T-cell (primary cell): ENCODE results near the gene TMEM59L. TPM values are rescaled to one million over a fixed set of nuclear protein-coding genes. Genes with fewer than 3 reads are reported as not detected.

Source experiments
- ATAC-seq, 4 experiments: fragments of 200-7000 bp in 3 of 4; fragments of 150-1000 bp in 1 of 4; cut with Tn5 transposase; replicated peaks in 1 of 4; 1 replicate in 3 of 4; 2 replicates in 1 of 4; pipeline ENCODE4 v1.10.0; 2021; ENCODE audit warnings: moderate library complexity in 3 of 4, mild to moderate bottlenecking in 2 of 4, moderate number of reproducible peaks in 1 of 4
- CTCF ChIA-PET, 2 donors: fragments of 300-600 bp; sonication (Branson Sonifier 250); formaldehyde crosslinking; loops; one replicate each; lab custom pipeline; 2022; ENCODE audit warnings: antibody characterized with exemption in 2 of 2; lab: Charles Lee
- POLR2A ChIA-PET, 2 donors: fragments of 300-600 bp; sonication (Branson Sonifier 250); formaldehyde crosslinking; loops; one replicate each; lab custom pipeline; 2022; ENCODE audit warnings: antibody characterized with exemption in 2 of 2; lab: Charles Lee
- DNase-seq, 35 experiments: peaks; one replicate each; pipeline versions ENCODE4 v3.0.0 to v3.0.0-alpha.2; 2013 to 2023
- H3K27ac ChIP-seq: one replicate; pipeline ENCODE4 v1.5.1; 2013; ENCODE audit warnings: low read length
- H3K27me3 ChIP-seq, 2 experiments: replicated peaks in 1 of 2; 1 replicate in 1 of 2; 2 replicates in 1 of 2; pipeline versions ENCODE4 v1.6.1 to v1.7.0; 2013; ENCODE audit warnings: low read length in 1 of 2, mixed read lengths in 1 of 2; ENCODE audit not compliant: control insufficient read depth in 2 of 2, insufficient read depth in 2 of 2; ENCODE audit errors: extremely low read depth in 1 of 2
- H3K36me3 ChIP-seq, 2 donors: 1 replicate in 1 of 2; 2 replicates in 1 of 2; pipeline versions ENCODE4 v1.6.1 to v1.7.0; 2013; ENCODE audit warnings: low read length in 1 of 2; ENCODE audit not compliant: control insufficient read depth in 2 of 2, insufficient read depth in 1 of 2; ENCODE audit errors: extremely low read depth in 1 of 2
- H3K4me1 ChIP-seq, 2 experiments: 1 replicate in 1 of 2; 2 replicates in 1 of 2; pipeline versions ENCODE4 v1.6.1 to v1.7.0; 2013; ENCODE audit warnings: low read length in 2 of 2, mixed read lengths in 1 of 2; ENCODE audit not compliant: insufficient read depth in 2 of 2, control insufficient read depth in 1 of 2; ENCODE audit errors: extremely low read depth in 1 of 2
- H3K4me3 ChIP-seq, 2 donors: 1 replicate in 1 of 2; 2 replicates in 1 of 2; pipeline versions ENCODE4 v1.5.1 to v1.7.0; 2013; ENCODE audit warnings: mild to moderate bottlenecking in 2 of 2, low read length in 1 of 2, moderate library complexity in 1 of 2; ENCODE audit not compliant: control insufficient read depth in 1 of 2; ENCODE audit errors: extremely low read depth in 1 of 2
- H3K9me3 ChIP-seq: 2 replicates; pipeline ENCODE4 v1.7.0; 2013
- H3K27ac Mint-ChIP-seq, 2 donors: one replicate each; pipeline ENCODE4 v1.8.0; 2020 to 2021; ENCODE audit warnings: mild to moderate bottlenecking in 2 of 2, mixed read lengths in 2 of 2
- H3K27me3 Mint-ChIP-seq, 2 donors: one replicate each; pipeline ENCODE4 v1.8.0; 2021 to 2022; ENCODE audit warnings: mixed read lengths in 2 of 2
- H3K36me3 Mint-ChIP-seq: one replicate; pipeline ENCODE4 v1.8.0; 2021; ENCODE audit warnings: mixed read lengths
- H3K4me1 Mint-ChIP-seq, 3 donors: one replicate each; pipeline ENCODE4 v1.8.0; 2020 to 2022; ENCODE audit warnings: mixed read lengths in 3 of 3, mild to moderate bottlenecking in 1 of 3
- H3K4me3 Mint-ChIP-seq, 3 donors: one replicate each; pipeline ENCODE4 v1.8.0; 2020 to 2022; ENCODE audit warnings: mild to moderate bottlenecking in 3 of 3, mixed read lengths in 3 of 3, moderate library complexity in 3 of 3
- H3K9me3 Mint-ChIP-seq, 3 donors: one replicate each; pipeline ENCODE4 v1.8.0; 2020 to 2022; ENCODE audit warnings: mixed read lengths in 3 of 3
- WGBS: methylation state at CpG from one replicate; pipeline ENCODE4 v1.1.5; 2013; ENCODE audit warnings: missing lambda C conversion rate; ENCODE audit not compliant: insufficient coverage; 5-methylcytosine and 5-hydroxymethylcytosine counted together
- total RNA-seq, 35 experiments: library from RNA in 6 of 35; stranded (reverse) in 6 of 35; fragments of 120-200 nt in 1 of 35; gene quantifications; one replicate each; pipeline versions ENCODE4 v1.2.1 to v1.2.4 and lab custom pipeline; 2013 to 2026

TMEM59L gene
- total RNA-seq, 5 donors from 2014 or later (not counting 1 experiment from before 2014, with no cell fraction given): 0.38 to 0.40 TPM; not detected in 3

- WGBS: 93% methylated on average over 7 of the region's 8 CpGs
- Histone ChIP-seq H3K4me3 (no peak overlapping the region), H3K4me1 (peaks cover 11 to 20% of the 10 kb centered on the region in 2 experiments), H3K27ac (no peak overlapping the region), H3K9me3 (no peaks in the 10 kb centered on the region), H3K27me3 (no peaks in the 10 kb centered on the region), H3K36me3 (peaks cover 13 to 40% of the 10 kb centered on the region in 2 donors)
- no peaks in the 10 kb centered on the region for H3K27me3 Mint-ChIP-seq
- no peak overlapping the region for H3K27ac Mint-ChIP-seq
- CTCF ChIA-PET: no interaction called here
- H3K9me3 Mint-ChIP-seq: no peaks in the 10 kb centered on the region
- peaks cover 17% of the 10 kb centered on the region for H3K36me3 Mint-ChIP-seq
- ATAC-seq (no peak), DNase-seq (no peak)
- POLR2A ChIA-PET: no interaction called here
- H3K4me3 Mint-ChIP-seq: no peak overlapping the region
- peaks cover 17 to 21% (median 20%) of the 10 kb centered on the region in 3 donors for H3K4me1 Mint-ChIP-seq
Observed at GRCh38 chr19:18576383-18576782, 36.3 kb upstream of the TMEM59L start.

DNA sequence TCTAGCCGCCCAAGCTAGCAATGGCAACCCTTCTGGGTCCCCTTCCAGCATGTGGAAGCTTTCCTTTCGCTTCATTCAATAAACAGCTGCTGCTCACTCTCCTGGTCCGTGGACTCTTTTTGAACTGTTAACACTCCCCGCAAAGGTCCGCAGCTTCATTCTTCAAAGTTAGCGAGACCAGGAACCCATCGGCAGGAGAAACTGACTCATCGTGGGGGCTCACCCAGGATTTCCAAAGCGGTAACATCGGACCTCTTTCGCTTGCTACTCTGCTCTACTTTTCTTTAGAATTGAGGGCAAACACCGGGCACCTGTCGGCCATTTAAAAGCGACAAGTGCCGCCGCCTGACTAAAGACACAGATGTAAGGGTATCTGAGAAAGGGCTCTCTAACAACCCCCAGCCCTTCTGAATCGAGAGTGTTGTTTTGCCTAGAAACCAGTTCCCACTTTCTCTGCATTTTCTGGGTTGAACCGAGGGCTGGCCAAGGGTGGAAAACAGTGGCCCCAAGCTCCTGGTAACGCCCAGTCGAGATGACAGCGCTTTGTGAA is 35.2 kb upstream of the TMEM59L start:
- WGBS: 89% methylated on average over 11 of the region's 21 CpGs
- peaks cover 9 to 13% of the 10 kb centered on the region in 2 experiments for H3K4me1 ChIP-seq
- DNase-seq (no peak), ATAC-seq (no peak)
- peaks cover 8 to 15% (median 11%) of the 10 kb centered on the region in 3 donors for H3K4me1 Mint-ChIP-seq
- H3K27ac Mint-ChIP-seq: no peak overlapping the region
- ChIA-PET POLR2A (interaction anchor here (0.6 to 1.0 kb wide), 3 partner anchors 12 to 39 kb away, joined by 3 to 10 read pairs (median 4); partner anchors contain the start of gene REX1BD (in 1 of the 2)), CTCF (no interaction called here)
- H3K4me3 ChIP-seq: no peak overlapping the region
- no peaks in the 10 kb centered on the region for H3K9me3 ChIP-seq
- no peaks in the 10 kb centered on the region for H3K9me3 Mint-ChIP-seq
- H3K36me3 Mint-ChIP-seq: peaks cover 16% of the 10 kb centered on the region
- no peaks in the 10 kb centered on the region for H3K27me3 Mint-ChIP-seq
- H3K36me3 ChIP-seq: peaks cover 13 to 40% of the 10 kb centered on the region in 2 donors
- H3K4me3 Mint-ChIP-seq: no peak overlapping the region
- H3K27me3 ChIP-seq: no peaks in the 10 kb centered on the region
- H3K27ac ChIP-seq: no peak overlapping the region

DNA sequence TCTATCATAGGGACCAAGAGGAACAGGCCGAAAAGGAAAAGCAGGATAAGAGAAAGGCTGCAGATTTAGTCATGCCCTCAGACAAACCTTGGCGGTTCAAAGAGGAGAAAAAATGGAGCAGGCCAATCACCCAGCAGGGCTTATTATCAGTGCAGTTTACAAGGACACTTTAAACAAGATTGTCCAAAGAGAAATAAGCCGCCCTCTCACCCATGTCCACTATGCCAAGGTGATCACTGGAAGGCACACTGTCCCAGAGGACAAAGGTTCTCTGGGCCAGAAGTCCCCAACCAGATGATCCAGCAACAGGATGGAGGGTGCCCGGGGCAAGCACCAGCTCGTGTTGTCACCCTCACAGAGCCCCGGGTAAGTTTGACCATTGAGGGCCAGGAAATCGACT is 32.4 kb upstream of the TMEM59L start:
- ATAC-seq: no peak
- Mint-ChIP-seq H3K27ac (no peak overlapping the region), H3K4me3 (no peak overlapping the region), H3K27me3 (no peaks in the 10 kb centered on the region), H3K9me3 (no peaks in the 10 kb centered on the region), H3K36me3 (peaks cover 4% of the 10 kb centered on the region), H3K4me1 (peaks cover 2% of the 10 kb centered on the region in 3 donors)
- WGBS: 84% methylated on average over 6 of the region's 7 CpGs
- Histone ChIP-seq H3K27me3 (no peaks in the 10 kb centered on the region), H3K4me1 (peaks cover 0 to 3% of the 10 kb centered on the region in 2 experiments), H3K27ac (no peak overlapping the region), H3K9me3 (no peaks in the 10 kb centered on the region), H3K4me3 (no peak overlapping the region), H3K36me3 (peaks cover 10 to 17% of the 10 kb centered on the region in 2 donors)
- CTCF ChIA-PET: no interaction called here
- POLR2A ChIA-PET: no interaction called here
- no peak for DNase-seq

DNA sequence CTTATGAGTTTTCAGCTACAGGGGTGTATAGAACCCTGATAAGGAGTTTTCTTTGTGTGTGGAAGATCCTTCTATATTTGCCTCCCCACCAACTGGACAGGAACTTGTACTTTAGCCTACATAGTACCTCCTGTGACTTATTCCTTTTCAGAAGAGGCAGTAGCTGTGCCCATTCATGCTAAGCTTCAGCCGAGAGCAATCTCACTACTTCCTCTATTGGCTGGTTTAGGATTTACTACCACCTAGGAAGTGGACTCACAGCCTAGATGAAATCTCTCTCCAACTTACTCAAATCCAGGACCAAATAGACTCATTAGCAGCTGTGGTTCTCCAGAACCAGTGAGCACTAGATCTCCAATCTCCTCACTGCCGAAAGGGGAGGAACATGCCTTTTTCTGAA is 26.4 kb upstream of the TMEM59L start:
- no peak for DNase-seq
- Histone ChIP-seq H3K27ac (no peak overlapping the region), H3K27me3 (no peaks in the 10 kb centered on the region), H3K4me3 (no peak overlapping the region), H3K4me1 (peaks cover 16 to 42% of the 10 kb centered on the region in 2 experiments), H3K36me3 (peaks cover 0 to 9% of the 10 kb centered on the region in 2 donors), H3K9me3 (no peaks in the 10 kb centered on the region)
- peaks cover 33 to 43% (median 35%) of the 10 kb centered on the region in 3 donors for H3K4me1 Mint-ChIP-seq
- peak overlapping the region in 1 of 3 donors; percentile 28 for H3K4me3 Mint-ChIP-seq
- CTCF ChIA-PET: interaction anchor here in 1 of 2 donors (0.6 kb wide), 3 partner anchors 55 to 175 kb away, joined by 3 to 5 read pairs (median 3); no protein-coding TSS in a partner anchor
- POLR2A ChIA-PET: no interaction called here
- no CpG with 5 or more reads among the region's 2 CpGs for WGBS
- no peak for ATAC-seq
- peaks cover 3% of the 10 kb centered on the region for H3K36me3 Mint-ChIP-seq
- H3K9me3 Mint-ChIP-seq: no peaks in the 10 kb centered on the region
- peak overlapping the region in 1 of 2 donors; percentile 6 for H3K27ac Mint-ChIP-seq
- no peaks in the 10 kb centered on the region for H3K27me3 Mint-ChIP-seq

DNA sequence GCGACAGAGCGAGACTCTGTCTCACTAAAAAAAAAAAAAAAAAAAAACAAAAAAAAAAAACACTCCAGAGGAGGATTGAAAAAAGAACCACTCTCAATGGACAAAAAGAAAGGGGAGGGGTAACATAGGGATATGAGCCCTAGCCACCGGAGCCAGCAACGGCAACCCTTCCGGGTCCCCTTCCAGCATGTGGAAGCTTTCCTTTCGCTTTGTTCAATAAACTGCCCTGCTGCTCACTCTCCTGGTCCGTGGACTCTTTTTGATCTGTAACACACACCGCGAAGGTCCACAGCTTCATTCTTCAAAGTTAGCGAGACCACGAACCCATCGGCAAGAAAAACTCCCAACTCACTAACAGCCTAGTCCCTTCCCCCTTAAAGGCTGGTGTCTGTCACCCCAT is 25.1 kb upstream of the TMEM59L start:
- Mint-ChIP-seq H3K27ac (peak overlapping the region; percentile 93 to 95), H3K36me3 (peaks cover 3% of the 10 kb centered on the region), H3K27me3 (no peaks in the 10 kb centered on the region), H3K9me3 (no peaks in the 10 kb centered on the region), H3K4me1 (peaks cover 33 to 43% (median 35%) of the 10 kb centered on the region in 3 donors), H3K4me3 (peak overlapping the region; percentile 28 to 80 (median 46))
- Histone ChIP-seq H3K27ac (peak overlapping the region; percentile 75), H3K4me3 (peak overlapping the region; percentile 77 to 78), H3K4me1 (peaks cover 16 to 42% of the 10 kb centered on the region in 2 experiments), H3K9me3 (no peaks in the 10 kb centered on the region), H3K27me3 (no peaks in the 10 kb centered on the region), H3K36me3 (peaks cover 8 to 12% of the 10 kb centered on the region in 2 donors)
- ChIA-PET POLR2A (interaction anchor here in 1 of 2 donors (1.0 kb wide), 1 partner anchor 66 kb away, joined by 3 read pairs; the partner anchor contains the start of gene ELL), CTCF (interaction anchor here in 1 of 2 donors (0.6 to 3.2 kb wide), 3 partner anchors 16 to 89 kb away, joined by 3 to 24 read pairs (median 4); partner anchors contain the start of gene UBA52)
- WGBS: 80% methylated on average over 10 of the region's 12 CpGs
- no peak for DNase-seq
- no peak for ATAC-seq

DNA sequence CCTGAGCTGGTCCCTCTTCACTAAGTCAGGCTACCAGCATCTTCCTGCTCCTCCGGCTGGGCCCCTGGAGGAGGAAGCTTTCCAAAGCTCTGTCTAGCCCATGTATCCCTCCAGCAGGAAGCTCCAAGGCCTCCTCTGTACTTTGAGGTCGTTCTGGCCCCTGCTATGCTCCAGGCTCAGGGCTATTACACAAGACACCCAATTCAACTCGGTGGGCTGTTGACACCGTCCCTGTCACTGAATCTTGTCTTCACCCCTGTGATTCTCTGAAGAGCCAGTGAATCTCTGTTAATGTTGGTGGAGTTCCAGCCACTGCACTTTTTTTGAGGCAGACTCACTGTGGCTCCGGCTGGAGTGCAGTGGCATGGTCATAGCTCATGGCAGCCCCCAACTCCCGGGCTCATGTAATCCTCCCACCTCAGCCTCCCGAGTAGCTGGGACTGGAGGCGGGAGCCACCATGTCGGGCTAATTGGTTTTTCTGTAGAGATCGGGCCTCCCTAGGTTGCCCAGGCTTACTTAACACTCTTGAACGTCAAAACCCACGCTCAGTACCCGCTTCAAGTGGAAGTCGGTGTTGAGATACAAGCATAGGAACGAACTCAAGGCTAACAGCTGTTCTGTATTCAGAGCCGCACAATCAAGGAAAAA is 24.6 kb upstream of the TMEM59L start:
- Histone ChIP-seq H3K4me3 (peak overlapping the region; percentile 77 to 78), H3K27me3 (no peaks in the 10 kb centered on the region), H3K9me3 (no peaks in the 10 kb centered on the region), H3K4me1 (peaks cover 16 to 42% of the 10 kb centered on the region in 2 experiments), H3K36me3 (peaks cover 8 to 12% of the 10 kb centered on the region in 2 donors), H3K27ac (peak overlapping the region; percentile 75)
- H3K4me1 Mint-ChIP-seq: peaks cover 33 to 43% (median 35%) of the 10 kb centered on the region in 3 donors
- CTCF ChIA-PET: interaction anchor here in 1 of 2 donors (1.2 to 3.2 kb wide), 3 partner anchors 16 to 68 kb away, joined by 4 to 24 read pairs (median 13); partner anchors contain the start of genes KXD1 and UBA52
- peak in 2 of 4 experiments; percentile 3 to 13 for ATAC-seq
- 17% methylated on average over 9 of the region's 16 CpGs for WGBS
- H3K9me3 Mint-ChIP-seq: no peaks in the 10 kb centered on the region
- peaks cover 3% of the 10 kb centered on the region for H3K36me3 Mint-ChIP-seq
- H3K27me3 Mint-ChIP-seq: no peaks in the 10 kb centered on the region
- POLR2A ChIA-PET: interaction anchor here in 1 of 2 donors (1.0 kb wide), 1 partner anchor 66 kb away, joined by 3 read pairs; the partner anchor contains the start of gene ELL
- DNase-seq: no peak
- H3K27ac Mint-ChIP-seq: peak overlapping the region; percentile 93 to 95
- peak overlapping the region; percentile 79 to 88 (median 80) for H3K4me3 Mint-ChIP-seq
